Effector memory CD8-positive, alpha-beta T cell (primary cell): ENCODE measurements around the gene MYL5.
A peak's percentile ranks its signal among the peaks of the same experiment; 100 is the strongest.

Experiments
- ATAC-seq: fragments of 150-1000 bp; cut with Tn5 transposase; replicated peaks from 2 replicates; pipeline ENCODE4 v1.10.0; 2021; ENCODE audit warnings: mild to moderate bottlenecking, moderate library complexity
- DNase-seq, 3 experiments: peaks; one replicate each; pipeline ENCODE4 v3.0.0; 2021
- H3K27ac Mint-ChIP-seq, 2 donors: one replicate each; pipeline ENCODE4 v1.8.0; 2022; ENCODE audit warnings: mild to moderate bottlenecking in 2 of 2, mixed read lengths in 2 of 2, moderate library complexity in 2 of 2
- H3K27me3 Mint-ChIP-seq, 2 donors: one replicate each; pipeline ENCODE4 v1.8.0; 2022; ENCODE audit warnings: mixed read lengths in 2 of 2
- H3K36me3 Mint-ChIP-seq: one replicate; pipeline ENCODE4 v1.8.0; 2022; ENCODE audit warnings: mild to moderate bottlenecking, moderate library complexity, mixed read lengths; ENCODE audit not compliant: insufficient read depth
- H3K4me1 Mint-ChIP-seq, 2 donors: one replicate each; pipeline ENCODE4 v1.8.0; 2022; ENCODE audit warnings: low read depth in 2 of 2, mixed read lengths in 2 of 2
- H3K4me3 Mint-ChIP-seq, 2 donors: one replicate each; pipeline ENCODE4 v1.8.0; 2022; ENCODE audit warnings: mild to moderate bottlenecking in 2 of 2, mixed read lengths in 2 of 2, moderate library complexity in 2 of 2
- H3K9me3 Mint-ChIP-seq, 2 donors: one replicate each; pipeline ENCODE4 v1.8.0; 2022; ENCODE audit warnings: mixed read lengths in 2 of 2
- total RNA-seq, 9 experiments: gene quantifications; one replicate each; lab custom pipeline; 2026; lab: John Stamatoyannopoulos, UW

The MYL5 gene
- 9.8 to 18.8 (median 12.5) reads per million in 9 experiments for total RNA-seq

GRCh38 chr4:674172-675035, at the start of gene MYL5, which contains the start of gene ATP5ME:
Gene MYL5 (plus strand): TSS chr4:674542. CDS start chr4:678027, 3,485 bp downstream.
Gene ATP5ME (minus strand): TSS chr4:674276. CDS start chr4:674247, 29 bp downstream.
- peak; percentile 97 to 99 (median 98) for DNase-seq
- Mint-ChIP-seq H3K4me1 (peaks cover 10% of the 10 kb centered on the region in 2 donors), H3K27ac (peak within 1 kb of the TSS; percentile 91), H3K9me3 (no peaks in the 10 kb centered on the region), H3K27me3 (no peaks in the 10 kb centered on the region), H3K36me3 (peaks cover 53% of the 10 kb centered on the region), H3K4me3 (peak within 1 kb of the TSS; percentile 82 to 85)
- ATAC-seq: peak; percentile 94

- H3K27me3 Mint-ChIP-seq: peaks cover 0 to 52% of the 10 kb centered on the region in 2 donors
- no peak within 1 kb of the TSS for H3K27ac Mint-ChIP-seq
- H3K9me3 Mint-ChIP-seq: peaks cover 0 to 2% of the 10 kb centered on the region in 2 donors
- no peak within 1 kb of the TSS for H3K4me3 Mint-ChIP-seq
- ATAC-seq (no peak), DNase-seq (no peak)
- peaks cover 0 to 2% of the 10 kb centered on the region in 2 donors for H3K4me1 Mint-ChIP-seq
- peaks cover 3% of the 10 kb centered on the region for H3K36me3 Mint-ChIP-seq
Observed at GRCh38 chr4:624705-625590, 49.4 kb upstream of the MYL5 start, which contains the start of gene PDE6B. Gene PDE6B (plus strand): TSS chr4:625573. CDS start chr4:625627, 54 bp downstream.

GRCh38 chr4:625631-626161, 48.6 kb upstream of the MYL5 start:
- Mint-ChIP-seq H3K36me3 (peaks cover 3% of the 10 kb centered on the region), H3K27me3 (peaks cover 0 to 46% of the 10 kb centered on the region in 2 donors), H3K27ac (no peak overlapping the region), H3K4me3 (no peak overlapping the region), H3K4me1 (peaks cover 0 to 2% of the 10 kb centered on the region in 2 donors), H3K9me3 (peaks cover 0 to 2% of the 10 kb centered on the region in 2 donors)
- ATAC-seq (no peak), DNase-seq (no peak)

- DNase-seq (no peak), ATAC-seq (no peak)
- no peak overlapping the region for H3K27ac Mint-ChIP-seq
- peaks cover 6% of the 10 kb centered on the region for H3K36me3 Mint-ChIP-seq
- peaks cover 0 to 39% of the 10 kb centered on the region in 2 donors for H3K27me3 Mint-ChIP-seq
- peaks cover 4 to 5% of the 10 kb centered on the region in 2 donors for H3K9me3 Mint-ChIP-seq
- no peak overlapping the region for H3K4me3 Mint-ChIP-seq
- peaks cover 0 to 2% of the 10 kb centered on the region in 2 donors for H3K4me1 Mint-ChIP-seq
Observed at GRCh38 chr4:626201-627091, 47.9 kb upstream of the MYL5 start.

GRCh38 chr4:627347-628125, 46.8 kb upstream of the MYL5 start:
- Mint-ChIP-seq H3K27ac (no peak overlapping the region), H3K27me3 (peaks cover 0 to 31% of the 10 kb centered on the region in 2 donors), H3K4me1 (peaks cover 0 to 2% of the 10 kb centered on the region in 2 donors), H3K9me3 (peaks cover 4 to 7% of the 10 kb centered on the region in 2 donors), H3K36me3 (peaks cover 6% of the 10 kb centered on the region), H3K4me3 (no peak overlapping the region)
- DNase-seq (no peak), ATAC-seq (no peak)

GRCh38 chr4:628311-628741, 46.0 kb upstream of the MYL5 start:
- no peak for ATAC-seq
- H3K4me3 Mint-ChIP-seq: no peak overlapping the region
- peaks cover 4 to 7% of the 10 kb centered on the region in 2 donors for H3K9me3 Mint-ChIP-seq
- H3K27me3 Mint-ChIP-seq: peaks cover 0 to 31% of the 10 kb centered on the region in 2 donors
- DNase-seq: no peak
- H3K36me3 Mint-ChIP-seq: peaks cover 6% of the 10 kb centered on the region
- peaks cover 0 to 2% of the 10 kb centered on the region in 2 donors for H3K4me1 Mint-ChIP-seq
- no peak overlapping the region for H3K27ac Mint-ChIP-seq

GRCh38 chr4:628821-629635, 45.3 kb upstream of the MYL5 start:
- H3K4me3 Mint-ChIP-seq: no peak overlapping the region
- H3K27me3 Mint-ChIP-seq: peaks cover 0 to 31% of the 10 kb centered on the region in 2 donors
- H3K27ac Mint-ChIP-seq: no peak overlapping the region
- ATAC-seq (no peak), DNase-seq (no peak)
- H3K36me3 Mint-ChIP-seq: peaks cover 6% of the 10 kb centered on the region
- peaks cover 0 to 2% of the 10 kb centered on the region in 2 donors for H3K4me1 Mint-ChIP-seq
- H3K9me3 Mint-ChIP-seq: peaks cover 4 to 7% of the 10 kb centered on the region in 2 donors

- Mint-ChIP-seq H3K9me3 (peaks cover 4 to 7% of the 10 kb centered on the region in 2 donors), H3K4me3 (no peak overlapping the region), H3K36me3 (peaks cover 6% of the 10 kb centered on the region), H3K4me1 (no peaks in the 10 kb centered on the region), H3K27me3 (peaks cover 0 to 26% of the 10 kb centered on the region in 2 donors), H3K27ac (no peak overlapping the region)
- DNase-seq (no peak), ATAC-seq (no peak)
Observed at GRCh38 chr4:629636-629914, 44.8 kb upstream of the MYL5 start.

- H3K27me3 Mint-ChIP-seq: peaks cover 0 to 24% of the 10 kb centered on the region in 2 donors
- no peak overlapping the region for H3K4me3 Mint-ChIP-seq
- no peak for DNase-seq
- H3K36me3 Mint-ChIP-seq: peaks cover 6% of the 10 kb centered on the region
- ATAC-seq: no peak
- no peaks in the 10 kb centered on the region for H3K4me1 Mint-ChIP-seq
- H3K9me3 Mint-ChIP-seq: peaks cover 4 to 7% of the 10 kb centered on the region in 2 donors
- H3K27ac Mint-ChIP-seq: no peak overlapping the region
Observed at GRCh38 chr4:629915-630641, 44.3 kb upstream of the MYL5 start.

- peaks cover 4 to 7% of the 10 kb centered on the region in 2 donors for H3K9me3 Mint-ChIP-seq
- no peak overlapping the region for H3K27ac Mint-ChIP-seq
- peaks cover 0 to 22% of the 10 kb centered on the region in 2 donors for H3K27me3 Mint-ChIP-seq
- no peaks in the 10 kb centered on the region for H3K4me1 Mint-ChIP-seq
- H3K4me3 Mint-ChIP-seq: no peak overlapping the region
- DNase-seq (no peak), ATAC-seq (no peak)
- peaks cover 6% of the 10 kb centered on the region for H3K36me3 Mint-ChIP-seq
Observed at GRCh38 chr4:630656-631055, 43.7 kb upstream of the MYL5 start.
